Tibial nerve (tissue), 3 donors: ENCODE results near the gene DNAJB6.

Experiments used
- POLR2A ChIP-seq, 2 donors: fragments of 450-650 bp; IDR thresholded peaks; one replicate each; pipeline ENCODE4 v1.6.1; 2017; ENCODE audit warnings: antibody characterized with exemption in 2 of 2, mild to moderate bottlenecking in 2 of 2, moderate library complexity in 2 of 2
- TF ChIP-seq, protein P1 (sequence below), 5 experiments: fragments of 200-600 bp in 3 of 5; fragments of 450-650 bp in 2 of 5; sonication (generic) in 3 of 5; IDR thresholded peaks; one replicate each; pipeline ENCODE4 v1.5.1; 2016 to 2019; ENCODE audit warnings: antibody characterized with exemption in 5 of 5, mild to moderate bottlenecking in 3 of 5, moderate library complexity in 2 of 5

DNA sequence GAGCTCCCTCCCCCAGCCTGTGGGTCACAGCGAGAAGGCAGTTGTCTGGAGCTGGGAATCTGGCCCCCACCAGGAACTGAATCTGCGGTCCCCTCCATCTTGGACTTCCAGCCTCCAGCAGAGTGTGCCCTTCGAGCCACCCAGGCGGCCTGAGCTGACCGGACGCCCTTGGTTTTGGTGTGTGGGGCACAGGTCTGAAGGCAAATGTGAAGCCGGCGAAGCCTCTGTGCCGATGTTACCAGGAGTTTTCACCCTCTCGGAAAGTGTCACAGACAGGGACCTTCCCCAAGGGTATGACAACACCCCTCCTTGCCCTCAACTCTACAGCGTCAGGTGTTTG is 109.1 kb downstream of the DNAJB6 start:
- TF ChIP-seq POLR2A (IDR thresholded peaks at IDR 0.05) = no peak
- TF ChIP-seq, protein P1, sequence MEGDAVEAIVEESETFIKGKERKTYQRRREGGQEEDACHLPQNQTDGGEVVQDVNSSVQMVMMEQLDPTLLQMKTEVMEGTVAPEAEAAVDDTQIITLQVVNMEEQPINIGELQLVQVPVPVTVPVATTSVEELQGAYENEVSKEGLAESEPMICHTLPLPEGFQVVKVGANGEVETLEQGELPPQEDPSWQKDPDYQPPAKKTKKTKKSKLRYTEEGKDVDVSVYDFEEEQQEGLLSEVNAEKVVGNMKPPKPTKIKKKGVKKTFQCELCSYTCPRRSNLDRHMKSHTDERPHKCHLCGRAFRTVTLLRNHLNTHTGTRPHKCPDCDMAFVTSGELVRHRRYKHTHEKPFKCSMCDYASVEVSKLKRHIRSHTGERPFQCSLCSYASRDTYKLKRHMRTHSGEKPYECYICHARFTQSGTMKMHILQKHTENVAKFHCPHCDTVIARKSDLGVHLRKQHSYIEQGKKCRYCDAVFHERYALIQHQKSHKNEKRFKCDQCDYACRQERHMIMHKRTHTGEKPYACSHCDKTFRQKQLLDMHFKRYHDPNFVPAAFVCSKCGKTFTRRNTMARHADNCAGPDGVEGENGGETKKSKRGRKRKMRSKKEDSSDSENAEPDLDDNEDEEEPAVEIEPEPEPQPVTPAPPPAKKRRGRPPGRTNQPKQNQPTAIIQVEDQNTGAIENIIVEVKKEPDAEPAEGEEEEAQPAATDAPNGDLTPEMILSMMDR (IDR thresholded peaks at IDR 0.05) = no peak
